ENCODE data around the gene USB1. TPM values are rescaled to one million over a fixed set of nuclear protein-coding genes. Genes with fewer than 3 reads are reported as not detected.

Gene USB1
- total RNA-seq, 1 experiment from 2014 or later = 106 TPM

GRCh38 chr16:58062821-58063220 is 61.6 kb downstream of the USB1 start:
- ChIA-PET POLR2A (ENCODE audit: low non-redundant PET) (no interaction called here), CTCF (no interaction called here)
- Histone ChIP-seq H3K27me3 (replicated peaks; ENCODE audit: insufficient read depth, low read depth, low read length, poor library complexity) (no peaks in the 10 kb centered on the region), H3K4me3 (ENCODE audit: low read depth, low read length, poor library complexity, severe bottlenecking) (no peak overlapping the region), H3K27ac (ENCODE audit: low read depth, low read length, poor library complexity, severe bottlenecking) (no peak overlapping the region), H3K36me3 (ENCODE audit: insufficient read depth, low read length, poor library complexity, severe bottlenecking) (no peaks in the 10 kb centered on the region), H3K9me3 (ENCODE audit: low read depth, low read length, poor library complexity, severe bottlenecking) (no peaks in the 10 kb centered on the region), H3K4me1 (ENCODE audit: insufficient read depth, low read length, poor library complexity, severe bottlenecking) (no peaks in the 10 kb centered on the region)
- no TSS peak for BruUV-seq (replicated peaks)
- intact Hi-C loops (cut with micrococcal nuclease; ENCODE audit: unreplicated experiment) = no loop called here
- DNase-seq (ENCODE audit: low spot score) = no peak
- TF ChIP-seq CTCF (conservative IDR thresholded peaks at IDR 0.05; ENCODE audit: low read depth, low read length) (no peak), EZH2 (IDR thresholded peaks at IDR 0.05; ENCODE audit: borderline replicate concordance, low read depth, low read length, poor library complexity, severe bottlenecking) (no peak)

- intact Hi-C loops (cut with micrococcal nuclease; ENCODE audit: unreplicated experiment) = no loop called here
- TF ChIP-seq EZH2 (IDR thresholded peaks at IDR 0.05; ENCODE audit: borderline replicate concordance, low read depth, low read length, poor library complexity, severe bottlenecking) (no peak), CTCF (conservative IDR thresholded peaks at IDR 0.05; ENCODE audit: low read depth, low read length) (no peak)
- Histone ChIP-seq H3K9me3 (ENCODE audit: low read depth, low read length, poor library complexity, severe bottlenecking) (no peaks in the 10 kb centered on the region), H3K36me3 (ENCODE audit: insufficient read depth, low read length, poor library complexity, severe bottlenecking) (no peaks in the 10 kb centered on the region), H3K4me3 (ENCODE audit: low read depth, low read length, poor library complexity, severe bottlenecking) (no peak overlapping the region), H3K27me3 (replicated peaks; ENCODE audit: insufficient read depth, low read depth, low read length, poor library complexity) (no peaks in the 10 kb centered on the region), H3K27ac (ENCODE audit: low read depth, low read length, poor library complexity, severe bottlenecking) (no peak overlapping the region), H3K4me1 (ENCODE audit: insufficient read depth, low read length, poor library complexity, severe bottlenecking) (no peaks in the 10 kb centered on the region)
- ChIA-PET POLR2A (ENCODE audit: low non-redundant PET) (no interaction called here), CTCF (no interaction called here)
- no TSS peak for BruUV-seq (replicated peaks)
- DNase-seq (ENCODE audit: low spot score) = no peak
Observed at GRCh38 chr16:58063377-58064076, 62.3 kb downstream of the USB1 start.

- Histone ChIP-seq H3K4me3 (ENCODE audit: low read depth, low read length, poor library complexity, severe bottlenecking) (no peak overlapping the region), H3K36me3 (ENCODE audit: insufficient read depth, low read length, poor library complexity, severe bottlenecking) (no peaks in the 10 kb centered on the region), H3K9me3 (ENCODE audit: low read depth, low read length, poor library complexity, severe bottlenecking) (no peaks in the 10 kb centered on the region), H3K27ac (ENCODE audit: low read depth, low read length, poor library complexity, severe bottlenecking) (no peak overlapping the region), H3K27me3 (replicated peaks; ENCODE audit: insufficient read depth, low read depth, low read length, poor library complexity) (no peaks in the 10 kb centered on the region), H3K4me1 (ENCODE audit: insufficient read depth, low read length, poor library complexity, severe bottlenecking) (no peaks in the 10 kb centered on the region)
- TF ChIP-seq CTCF (conservative IDR thresholded peaks at IDR 0.05; ENCODE audit: low read depth, low read length) (no peak), EZH2 (IDR thresholded peaks at IDR 0.05; ENCODE audit: borderline replicate concordance, low read depth, low read length, poor library complexity, severe bottlenecking) (no peak)
- DNase-seq (ENCODE audit: low spot score) = no peak
- POLR2A ChIA-PET (ENCODE audit: low non-redundant PET) = no interaction called here
- CTCF ChIA-PET = no interaction called here
- no TSS peak for BruUV-seq (replicated peaks)
- intact Hi-C loops (cut with micrococcal nuclease; ENCODE audit: unreplicated experiment) = no loop called here
Observed at GRCh38 chr16:58070585-58070984, 69.4 kb downstream of the USB1 start.

Other genes starting within 250 kb of the USB1 start
- gene KIFC3, start 198.9 kb upstream of the USB1 start, total RNA-seq (2021) = 198 and 201 TPM in 2 replicates
- not detected in 2 replicates for gene CNGB1, start 30.3 kb upstream of the USB1 start, total RNA-seq (2021)
- 11.7 and 12.9 TPM in 2 replicates for gene ZNF319, start 735 bp upstream of the USB1 start, total RNA-seq (2021)
- gene MMP15, start 24.3 kb downstream of the USB1 start, total RNA-seq (2021) = 4.5 and 7.0 TPM in 2 replicates
- gene CFAP20, start 128.0 kb downstream of the USB1 start, total RNA-seq (2021) = 66.3 and 81.6 TPM in 2 replicates
- 108 and 114 TPM in 2 replicates for gene CSNK2A2, start 196.7 kb downstream of the USB1 start, total RNA-seq (2021)